Spleen (tissue), 11 donors: ENCODE data around the gene LEF1. TPM values are rescaled to one million over a fixed set of nuclear protein-coding genes. Genes with fewer than 3 reads are reported as not detected.

Experiments used
- DNase-seq: peaks from one replicate; pipeline ENCODE4 v3.0.0-alpha.2; 2020
- H3K27ac ChIP-seq, 8 donors: fragments of 200-600 bp; sonication (generic) in 7 of 8; 1 replicate in 4 of 8; 2 replicates in 4 of 8; pipeline versions ENCODE4 v1.5.0 to v1.8.0; 2016 to 2021; ENCODE audit warnings: inconsistent platforms in 4 of 8, mild to moderate bottlenecking in 4 of 8, moderate library complexity in 1 of 8
- H3K27me3 ChIP-seq, 7 donors: fragments of 200-600 bp; sonication (generic) in 6 of 7; replicated peaks in 1 of 7; 1 replicate in 4 of 7; 2 replicates in 3 of 7; pipeline versions ENCODE4 v1.5.0 to v1.8.0; 2016 to 2021; ENCODE audit warnings: inconsistent platforms in 3 of 7, mild to moderate bottlenecking in 1 of 7
- H3K36me3 ChIP-seq, 6 donors: fragments of 200-600 bp; sonication (generic) in 5 of 6; 1 replicate in 4 of 6; 2 replicates in 2 of 6; pipeline versions ENCODE4 v1.5.0 to v1.8.0; 2016 to 2021; ENCODE audit warnings: inconsistent platforms in 2 of 6
- H3K4me1 ChIP-seq, 6 donors: fragments of 200-600 bp; sonication (generic) in 5 of 6; 1 replicate in 3 of 6; 2 replicates in 3 of 6; pipeline versions ENCODE4 v1.5.0 to v1.8.0; 2016 to 2021; ENCODE audit warnings: inconsistent platforms in 3 of 6
- H3K4me3 ChIP-seq, 8 donors: fragments of 200-600 bp; sonication (generic) in 7 of 8; 1 replicate in 4 of 8; 2 replicates in 4 of 8; pipeline versions ENCODE4 v1.5.0 to v1.8.0; 2016 to 2021; ENCODE audit warnings: inconsistent platforms in 4 of 8, mild to moderate bottlenecking in 4 of 8, moderate library complexity in 2 of 8
- H3K9me3 ChIP-seq, 8 donors: fragments of 200-600 bp; sonication (generic) in 7 of 8; 1 replicate in 4 of 8; 2 replicates in 4 of 8; pipeline versions ENCODE4 v1.5.0 to v1.8.0; 2016 to 2021; ENCODE audit warnings: inconsistent platforms in 4 of 8
- CTCF ChIP-seq, 11 experiments: fragments of 200-600 bp in 7 of 11; fragments of 450-650 bp in 4 of 11; sonication (generic) in 4 of 11; IDR thresholded peaks in 8 of 11; conservative IDR thresholded peaks in 3 of 11; 1 replicate in 7 of 11; 2 replicates in 4 of 11; pipeline versions ENCODE4 v1.4.0 to v1.8.0; 2016 to 2021; ENCODE audit warnings: antibody characterized with exemption in 11 of 11, inconsistent platforms in 4 of 11, mild to moderate bottlenecking in 1 of 11
- POLR2A ChIP-seq, 3 donors: fragments of 450-650 bp; IDR thresholded peaks; one replicate each; pipeline ENCODE4 v1.5.1; 2017; ENCODE audit warnings: antibody characterized with exemption in 3 of 3, mild to moderate bottlenecking in 1 of 3
- POLR2AphosphoS5 ChIP-seq, 3 donors: sonication (generic); formaldehyde crosslinking; IDR thresholded peaks; one replicate each; pipeline ENCODE4 v1.5.1; 2017; ENCODE audit warnings: antibody characterized with exemption in 3 of 3
- WGBS, 5 donors: extraction: QIAGEN DNeasy Blood & Tissue Kit in 3 of 5; methylation state at CpG; one replicate each; pipeline versions ENCODE4 v1.1.5 to v1.1.7; 2013 to 2018; 5-methylcytosine and 5-hydroxymethylcytosine counted together
- intact Hi-C: fragments of 100-400 bp; cut with DNase I; formaldehyde crosslinking; loops from one replicate; pipeline ENCODE4 v1.15.0; 2023; ENCODE audit warnings: low total_unique reads
- polyA plus RNA-seq, 3 donors: library from polyadenylated mRNA; stranded (reverse); fragments of 200-250 nt; gene quantifications; one replicate each; pipeline ENCODE4 v1.2.1, GENCODE V29; 2013
- total RNA-seq, 7 donors: library from RNA; depleted of rRNA in 3 of 7; stranded (reverse); fragments of >200 nt in 3 of 7; fragmentation: NEBNext Ultra II Directional in 4 of 7; extraction: Animal tissue kit (Norgen Biotek cat#: 25700) in 4 of 7; gene quantifications; one replicate each; pipeline versions ENCODE4 v1.1.0 to v1.2.1, GENCODE V29; 2016 to 2021
- donor health status: healthy with polysubstance abuse.
- donor health status: DM: no; HTN: no; CAD: no; lungs with moderate emphysema.
- donor health status: DM: no; HTN: no; CAD: no.
- donor health status: Bipolar disorder and iron deficiency.
- donor health status: healthy.
- donor health status: DM: no; HTN: no; CAD: no.
- donor health status: DM: yes; HTN: yes; CAD: no.

The LEF1 gene
- total and polyA plus RNA-seq, 10 donors, result 7.8 to 55.4 (median 33.9) TPM

DNA sequence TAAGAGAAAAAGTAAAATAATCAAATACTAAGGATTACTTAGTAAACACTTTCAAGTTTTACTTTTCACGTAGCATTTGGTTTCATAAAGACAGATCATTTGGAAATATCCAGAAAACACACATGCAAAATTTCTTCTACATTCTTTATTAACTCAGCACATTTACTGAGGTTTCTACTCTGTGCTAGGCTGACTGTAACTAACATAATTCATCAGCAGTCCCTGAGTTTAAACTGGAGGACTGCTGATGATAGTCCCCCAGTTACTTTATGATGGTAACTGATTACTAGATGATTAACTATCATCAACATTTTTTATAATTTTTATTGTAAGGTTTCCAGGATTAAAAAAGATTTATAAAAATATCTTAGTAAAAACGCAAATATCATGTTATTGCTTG lies 12.3 kb downstream of the LEF1 start:
- no peaks in the 10 kb centered on the region for H3K9me3 ChIP-seq
- no peak for DNase-seq
- H3K4me3 ChIP-seq, result no peak overlapping the region
- TF ChIP-seq POLR2A (IDR thresholded peaks at IDR 0.05), result no peak
- no peak for TF ChIP-seq POLR2AphosphoS5 (IDR thresholded peaks at IDR 0.05)
- TF ChIP-seq CTCF (IDR thresholded peaks at IDR 0.05 in 8 of 11, conservative IDR thresholded peaks at IDR 0.05 in 3 of 11), result no peak
- H3K4me1 ChIP-seq, result peaks cover 0 to 8% (median 0%) of the 10 kb centered on the region in 6 donors
- intact Hi-C loops, result no loop called here
- no peaks in the 10 kb centered on the region for H3K36me3 ChIP-seq
- WGBS, 5 donors, result 65 to 85% (median 82%) methylated on average over 2 of the region's 2 CpGs
- no peak overlapping the region for H3K27ac ChIP-seq
- H3K27me3 ChIP-seq, result peaks cover 0 to 28% (median 0%) of the 10 kb centered on the region in 7 donors

DNA sequence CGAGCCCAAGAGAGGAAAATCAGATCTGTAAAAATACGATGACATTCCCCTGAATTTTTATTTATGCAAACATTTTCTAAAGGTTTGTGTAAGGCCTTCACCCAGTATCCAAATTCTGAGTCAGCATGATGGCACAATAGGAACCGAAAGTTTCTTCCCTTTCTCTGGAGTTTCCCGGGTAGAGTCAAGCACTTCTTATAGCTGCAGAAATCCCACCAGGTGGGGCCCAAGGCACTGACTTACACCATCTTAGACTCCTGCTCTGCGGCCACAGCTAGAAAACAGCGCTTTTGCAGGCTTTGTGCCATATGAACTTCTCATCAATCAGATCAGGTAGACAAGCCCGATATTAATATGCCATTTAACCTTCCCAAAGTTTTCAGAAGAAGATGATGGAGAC lies 13.4 kb downstream of the LEF1 start:
- Histone ChIP-seq H3K4me1 (no peaks in the 10 kb centered on the region), H3K4me3 (no peak overlapping the region), H3K9me3 (no peaks in the 10 kb centered on the region), H3K27ac (no peak overlapping the region), H3K27me3 (peaks cover 0 to 18% (median 0%) of the 10 kb centered on the region in 7 donors), H3K36me3 (no peaks in the 10 kb centered on the region)
- intact Hi-C loops, result no loop called here
- no peak for DNase-seq
- TF ChIP-seq POLR2AphosphoS5 (IDR thresholded peaks at IDR 0.05) (no peak), POLR2A (IDR thresholded peaks at IDR 0.05) (no peak), CTCF (IDR thresholded peaks at IDR 0.05 in 8 of 11, conservative IDR thresholded peaks at IDR 0.05 in 3 of 11) (no peak)
- 63 to 73% (median 71%) methylated on average over 7 of the region's 7 CpGs for WGBS, 5 donors

DNA sequence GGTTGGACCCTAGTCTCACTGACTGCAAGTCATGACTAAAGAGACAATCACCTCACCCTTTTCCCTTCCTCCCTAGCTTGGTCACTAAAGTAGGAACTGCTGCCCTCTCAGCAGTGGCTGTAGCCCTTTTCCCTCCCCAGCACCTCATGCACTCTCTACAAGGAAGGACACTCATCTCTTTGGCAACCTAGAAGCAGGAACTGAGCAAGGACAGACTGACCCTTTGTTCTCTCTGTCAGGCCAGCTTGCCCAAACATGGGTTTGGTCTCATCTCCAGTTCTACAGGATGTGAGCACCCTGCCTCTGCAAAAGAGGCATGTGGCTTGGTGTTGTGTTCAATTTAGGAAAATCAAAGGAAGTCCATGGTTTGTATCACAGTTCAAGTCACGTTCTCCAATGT lies 15.8 kb downstream of the LEF1 start:
- Histone ChIP-seq H3K4me1 (peaks cover 0 to 3% (median 0%) of the 10 kb centered on the region in 6 donors), H3K27ac (no peak overlapping the region), H3K27me3 (peaks cover 0 to 11% (median 0%) of the 10 kb centered on the region in 7 donors), H3K9me3 (no peaks in the 10 kb centered on the region), H3K4me3 (no peak overlapping the region), H3K36me3 (no peaks in the 10 kb centered on the region)
- DNase-seq, result no peak
- 55 to 78% (median 68%) methylated on average over 1 of the region's 1 CpG for WGBS, 5 donors
- intact Hi-C loops, result no loop called here
- TF ChIP-seq POLR2AphosphoS5 (IDR thresholded peaks at IDR 0.05), result no peak
- no peak for TF ChIP-seq CTCF (IDR thresholded peaks at IDR 0.05 in 8 of 11, conservative IDR thresholded peaks at IDR 0.05 in 3 of 11)
- no peak for TF ChIP-seq POLR2A (IDR thresholded peaks at IDR 0.05)

DNA sequence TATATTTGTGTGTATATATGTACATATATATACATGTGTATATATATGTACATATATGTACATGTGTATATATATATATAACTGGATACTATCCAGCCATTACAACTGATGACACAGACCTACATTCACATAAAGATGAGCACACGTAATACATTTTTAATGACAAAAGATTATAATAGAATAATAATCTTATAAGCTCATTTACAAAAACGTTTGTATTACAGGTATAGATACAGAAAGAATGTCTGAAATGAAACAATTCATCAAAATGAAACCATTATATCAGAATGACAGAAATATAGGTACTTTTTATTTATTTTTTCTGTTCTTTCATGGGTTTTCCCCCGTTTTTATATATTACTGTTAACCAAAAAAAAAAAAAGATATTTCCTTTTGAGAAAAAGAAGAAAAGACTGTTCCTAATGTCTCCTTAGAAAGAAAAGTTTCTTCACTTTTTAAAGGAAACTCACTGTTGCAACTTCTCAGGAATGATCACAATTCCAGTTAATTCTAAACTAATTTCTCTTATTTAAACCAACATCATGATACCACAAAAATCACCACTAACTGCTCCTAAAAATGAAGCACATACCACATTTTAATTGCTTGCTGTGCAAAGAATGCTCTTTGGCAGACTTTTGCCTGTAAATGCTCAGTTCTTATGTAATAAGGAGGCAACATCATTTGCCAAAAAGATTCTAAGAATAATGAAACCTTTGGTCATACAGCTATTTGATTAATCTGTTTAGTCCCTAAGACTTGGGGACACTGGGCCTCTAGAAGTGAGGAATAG lies 18.9 kb downstream of the LEF1 start:
- TF ChIP-seq POLR2AphosphoS5 (IDR thresholded peaks at IDR 0.05), result no peak
- no peak for TF ChIP-seq CTCF (IDR thresholded peaks at IDR 0.05 in 8 of 11, conservative IDR thresholded peaks at IDR 0.05 in 3 of 11)
- TF ChIP-seq POLR2A (IDR thresholded peaks at IDR 0.05), result no peak
- Histone ChIP-seq H3K36me3 (no peaks in the 10 kb centered on the region), H3K27me3 (no peaks in the 10 kb centered on the region), H3K4me1 (peaks cover 0 to 6% (median 0%) of the 10 kb centered on the region in 6 donors), H3K9me3 (no peaks in the 10 kb centered on the region), H3K4me3 (no peak overlapping the region), H3K27ac (no peak overlapping the region)
- no peak for DNase-seq
- intact Hi-C loops, result no loop called here
- WGBS, 5 donors, result 57 to 66% (median 64%) methylated on average over 3 of the region's 3 CpGs
